ENCODE measurements around the gene TSGA10. TPM values are rescaled to one million over a fixed set of nuclear protein-coding genes. Genes with fewer than 3 reads are reported as not detected.

TSGA10 gene
- total and polyA plus RNA-seq, 11 donors, result 0.75 to 63.7 (median 2.8) TPM

DNA sequence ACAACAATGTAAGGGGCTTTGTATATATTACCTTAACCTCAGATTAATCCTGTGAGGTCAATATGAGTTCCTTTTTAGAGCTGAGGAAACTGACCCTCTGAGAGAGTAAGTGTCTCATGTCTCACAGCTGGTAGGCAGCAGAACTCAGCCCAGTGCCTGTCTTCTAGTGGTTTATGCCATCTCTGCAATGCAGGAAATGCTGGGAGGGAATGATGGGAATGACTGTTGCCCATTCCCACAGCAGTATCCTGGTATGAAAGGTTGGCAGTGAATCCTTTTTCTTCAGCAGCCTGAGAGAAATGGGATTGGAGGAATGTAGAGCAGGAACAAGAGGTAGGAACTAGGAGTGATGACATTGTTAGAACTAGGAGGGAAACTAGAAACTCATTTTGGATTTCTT, 32.3 kb upstream of the TSGA10 start:
- Histone ChIP-seq H3K4me1 (peaks cover 2 to 20% (median 8%) of the 10 kb centered on the region in 12 donors), H3K36me3 (peaks cover 0 to 57% (median 30%) of the 10 kb centered on the region in 9 donors), H3K27me3 (no peaks in the 10 kb centered on the region), H3K4me3 (no peak overlapping the region), H3K27ac (no peak overlapping the region), H3K9me3 (no peaks in the 10 kb centered on the region)
- no peak for DNase-seq
- no peak for ATAC-seq
- TF ChIP-seq POLR2A (IDR thresholded peaks at IDR 0.05) (no peak), CTCF (IDR thresholded peaks at IDR 0.05) (no peak)
- intact Hi-C loops (cut with DNase I), result loop anchor here in 3 of 10 donors (10.0 kb wide), 2 partner anchors 148 to 308 kb away; partner anchors contain the start of genes REV1 (in 3 of the 3), EIF5B (in 1 of the 3) and TXNDC9 (in 1 of the 3)

DNA sequence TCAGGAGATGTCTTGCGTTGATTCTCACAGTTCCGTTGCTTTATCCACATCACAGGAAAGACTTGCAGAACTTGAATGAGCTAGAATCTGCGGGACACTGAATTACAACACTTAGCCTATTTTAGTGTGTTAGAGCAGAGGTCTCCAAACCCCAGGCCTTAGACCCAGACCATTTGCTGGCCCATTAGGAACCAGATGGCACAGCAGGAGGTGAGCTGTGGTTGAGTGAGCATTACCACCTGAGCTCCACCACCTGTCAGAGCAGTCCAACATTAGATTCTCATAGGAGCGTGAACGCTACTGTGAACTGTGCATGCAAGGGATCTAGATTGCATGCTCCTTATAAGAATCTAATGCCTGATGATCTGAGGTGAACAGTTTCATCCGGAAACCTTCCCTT, 30.1 kb upstream of the TSGA10 start:
- H3K27me3 ChIP-seq, result no peaks in the 10 kb centered on the region
- H3K9me3 ChIP-seq, result no peaks in the 10 kb centered on the region
- intact Hi-C loops (cut with DNase I), result loop anchor here in 6 of 10 donors (5.0 to 10.0 kb wide), 4 partner anchors 43 to 310 kb away; partner anchors contain the start of genes EIF5B (in 5 of the 6), TXNDC9 (in 5 of the 6), REV1 (in 3 of the 6) and C2orf15 (in 1 of the 6)
- ATAC-seq, result no peak
- no peak for DNase-seq
- H3K36me3 ChIP-seq, result peaks cover 0 to 35% (median 18%) of the 10 kb centered on the region in 9 donors
- no peak for TF ChIP-seq POLR2A (IDR thresholded peaks at IDR 0.05)
- TF ChIP-seq CTCF (IDR thresholded peaks at IDR 0.05), result no peak
- no peak overlapping the region for H3K27ac ChIP-seq
- peaks cover 4 to 33% (median 18%) of the 10 kb centered on the region in 12 donors for H3K4me1 ChIP-seq
- H3K4me3 ChIP-seq, result no peak overlapping the region
- WGBS, 4 donors, result 62 to 82% (median 76%) methylated on average over 6 of the region's 6 CpGs

GRCh38 chr2:99183025-99183424, 28.3 kb upstream of the TSGA10 start:
- ATAC-seq, result no peak
- intact Hi-C loops (cut with DNase I), result loop anchor here in 6 of 10 donors (5.0 to 10.0 kb wide), 4 partner anchors 41 to 312 kb away; partner anchors contain the start of genes EIF5B (in 5 of the 6), TXNDC9 (in 5 of the 6), REV1 (in 3 of the 6) and C2orf15 (in 1 of the 6)
- no peaks in the 10 kb centered on the region for H3K9me3 ChIP-seq
- no peak overlapping the region for H3K4me3 ChIP-seq
- no peak for DNase-seq
- no peaks in the 10 kb centered on the region for H3K27me3 ChIP-seq
- 95 to 96% (median 96%) methylated on average over 3 of the region's 3 CpGs for WGBS, 4 donors
- H3K4me1 ChIP-seq, result peaks cover 4 to 50% (median 28%) of the 10 kb centered on the region in 12 donors
- H3K27ac ChIP-seq, result no peak overlapping the region
- H3K36me3 ChIP-seq, result peaks cover 0 to 21% (median 9%) of the 10 kb centered on the region in 9 donors
- TF ChIP-seq CTCF (IDR thresholded peaks at IDR 0.05) (no peak), POLR2A (IDR thresholded peaks at IDR 0.05) (no peak)

DNA sequence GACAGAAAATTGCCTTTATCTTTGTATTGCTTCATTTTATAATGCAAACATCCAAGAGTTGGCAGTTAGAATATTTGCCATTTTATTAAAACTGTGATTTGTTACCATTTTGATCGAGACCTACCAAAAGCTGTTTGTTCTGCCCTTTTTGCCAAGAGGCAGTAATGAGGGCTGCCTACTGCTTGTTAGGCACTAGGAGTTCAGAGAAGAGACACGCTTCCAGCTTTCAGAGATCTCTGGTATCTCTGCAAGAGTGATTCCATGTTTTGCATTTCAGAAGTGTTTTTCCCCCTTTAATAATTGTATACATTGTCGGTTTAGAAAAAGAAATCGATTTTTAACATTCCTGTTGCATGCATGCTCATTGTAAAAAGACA, 26.9 kb upstream of the TSGA10 start:
- no peak for TF ChIP-seq CTCF (IDR thresholded peaks at IDR 0.05)
- TF ChIP-seq POLR2A (IDR thresholded peaks at IDR 0.05), result no peak

More for the DNA sequence above, 26.9 kb upstream of the TSGA10 start:
- peak overlapping the region in 10 of 12 donors; percentile 62 to 92 (median 78) for H3K27ac ChIP-seq
- ATAC-seq (no peak), DNase-seq (no peak)
- H3K4me1 ChIP-seq, result peaks cover 4 to 55% (median 28%) of the 10 kb centered on the region in 12 donors
- peak overlapping the region; percentile 66 to 92 (median 80) for H3K4me3 ChIP-seq
- no peaks in the 10 kb centered on the region for H3K27me3 ChIP-seq
- H3K36me3 ChIP-seq, result peaks cover 0 to 11% (median under 1%) of the 10 kb centered on the region in 9 donors
- H3K9me3 ChIP-seq, result no peaks in the 10 kb centered on the region
- 3 to 6% (median 4%) methylated on average over 4 of the region's 4 CpGs for WGBS, 4 donors
- intact Hi-C loops (cut with DNase I), result loop anchor here in 8 of 10 donors (1.0 to 10.0 kb wide), 7 partner anchors 27 to 313 kb away; partner anchors contain the start of genes TXNDC9 (in 8 of the 8), EIF5B (in 6 of the 8), REV1 (in 3 of the 8) and C2orf15 (in 1 of the 8)
